ENCODE data around the gene ZNF609.
"Not testable (repeated sequence)": the region's sequence is repeated elsewhere in the genome, so short reads cannot be mapped to it uniquely, and the experiment has no call there.

The ZNF609 gene

GRCh38 chr15:64622410-64623260 is 162.3 kb downstream of the ZNF609 start:
- DNase-seq (ENCODE audit: low spot score): no peak

GRCh38 chr15:64623347-64623996 is 163.1 kb downstream of the ZNF609 start:
- DNase-seq (ENCODE audit: low spot score): no peak

- DNase-seq (ENCODE audit: low spot score): no peak
Observed at GRCh38 chr15:64624242-64624641, 163.9 kb downstream of the ZNF609 start.

DNA sequence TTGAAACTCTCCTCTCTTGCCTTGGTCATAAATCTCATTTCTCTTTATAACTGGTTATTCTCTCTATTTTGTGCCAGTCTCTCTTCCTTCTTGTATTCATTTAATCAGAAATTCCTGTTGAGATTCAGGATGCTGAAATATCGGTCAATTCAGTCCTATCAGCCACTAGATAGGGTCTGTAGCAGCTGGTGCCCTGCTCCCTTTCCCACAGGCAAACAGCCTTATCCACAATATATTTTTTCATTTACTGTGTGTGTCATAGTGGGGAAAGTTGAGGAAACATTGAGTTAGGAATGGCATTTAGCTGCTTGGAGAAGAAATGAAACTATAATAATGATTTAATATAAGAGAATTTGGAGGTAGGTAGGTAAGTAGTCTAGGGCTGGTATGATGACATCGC is 168.7 kb downstream of the ZNF609 start:
- DNase-seq (ENCODE audit: low spot score): no peak

DNA sequence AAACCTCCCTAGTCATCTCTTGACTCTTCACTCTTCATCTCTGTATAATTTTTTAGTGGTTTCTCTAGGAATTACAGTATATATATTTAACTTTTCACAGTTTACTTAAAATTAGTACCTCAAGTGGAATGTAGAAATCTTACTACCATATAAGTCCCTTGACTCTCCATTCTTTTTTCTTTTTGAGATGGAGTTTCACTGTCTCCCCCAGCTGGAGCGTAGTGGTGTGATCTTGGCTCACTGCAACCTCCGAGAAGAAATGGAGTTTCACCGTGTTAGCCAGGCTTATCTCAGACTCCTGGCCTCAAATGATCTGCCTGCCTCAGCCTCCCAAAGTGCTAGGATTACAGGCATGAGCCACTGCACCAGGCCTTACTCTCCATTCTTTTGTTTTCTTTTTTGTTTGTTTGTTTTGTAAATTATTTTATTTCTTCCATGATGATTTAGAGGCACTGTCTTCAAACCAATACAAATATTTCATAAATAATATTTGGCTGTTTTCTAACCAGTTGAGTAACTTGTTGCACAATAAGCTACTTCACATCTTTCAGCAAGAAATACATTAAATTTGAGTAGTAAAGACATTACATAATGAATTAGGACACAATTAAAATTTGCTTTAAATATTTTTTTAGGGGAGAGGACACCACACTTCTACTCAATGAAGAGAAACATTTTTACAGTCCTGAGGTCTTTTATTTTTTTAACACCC is 170.2 kb downstream of the ZNF609 start:
- no peak for DNase-seq (ENCODE audit: low spot score)

DNA sequence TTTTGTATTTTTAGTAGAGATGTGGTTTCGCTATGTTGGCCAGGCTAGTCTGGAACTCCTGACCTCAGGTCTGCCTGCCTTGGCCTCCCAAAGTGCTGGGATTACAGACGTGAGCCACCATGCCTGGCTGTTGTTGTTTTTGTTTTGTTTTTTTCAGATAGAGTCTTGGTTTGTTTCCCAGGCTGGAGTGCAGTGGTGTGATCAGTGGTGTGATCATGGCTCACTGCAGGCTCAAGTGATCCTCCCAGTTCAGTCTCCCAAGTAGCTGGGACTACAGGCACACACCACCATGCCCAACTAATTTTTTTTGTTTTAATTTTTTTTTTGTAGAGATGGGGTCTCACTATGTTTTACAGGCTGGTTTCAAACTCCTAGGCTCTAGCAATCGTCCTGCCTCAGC is 172.3 kb downstream of the ZNF609 start:
- not testable (repeated sequence) for DNase-seq (ENCODE audit: low spot score)

GRCh38 chr15:64633332-64633731 is 173.0 kb downstream of the ZNF609 start:
- no peak for DNase-seq (ENCODE audit: low spot score)

GRCh38 chr15:64634027-64634426 is 173.6 kb downstream of the ZNF609 start:
- no peak for DNase-seq (ENCODE audit: low spot score)

DNA sequence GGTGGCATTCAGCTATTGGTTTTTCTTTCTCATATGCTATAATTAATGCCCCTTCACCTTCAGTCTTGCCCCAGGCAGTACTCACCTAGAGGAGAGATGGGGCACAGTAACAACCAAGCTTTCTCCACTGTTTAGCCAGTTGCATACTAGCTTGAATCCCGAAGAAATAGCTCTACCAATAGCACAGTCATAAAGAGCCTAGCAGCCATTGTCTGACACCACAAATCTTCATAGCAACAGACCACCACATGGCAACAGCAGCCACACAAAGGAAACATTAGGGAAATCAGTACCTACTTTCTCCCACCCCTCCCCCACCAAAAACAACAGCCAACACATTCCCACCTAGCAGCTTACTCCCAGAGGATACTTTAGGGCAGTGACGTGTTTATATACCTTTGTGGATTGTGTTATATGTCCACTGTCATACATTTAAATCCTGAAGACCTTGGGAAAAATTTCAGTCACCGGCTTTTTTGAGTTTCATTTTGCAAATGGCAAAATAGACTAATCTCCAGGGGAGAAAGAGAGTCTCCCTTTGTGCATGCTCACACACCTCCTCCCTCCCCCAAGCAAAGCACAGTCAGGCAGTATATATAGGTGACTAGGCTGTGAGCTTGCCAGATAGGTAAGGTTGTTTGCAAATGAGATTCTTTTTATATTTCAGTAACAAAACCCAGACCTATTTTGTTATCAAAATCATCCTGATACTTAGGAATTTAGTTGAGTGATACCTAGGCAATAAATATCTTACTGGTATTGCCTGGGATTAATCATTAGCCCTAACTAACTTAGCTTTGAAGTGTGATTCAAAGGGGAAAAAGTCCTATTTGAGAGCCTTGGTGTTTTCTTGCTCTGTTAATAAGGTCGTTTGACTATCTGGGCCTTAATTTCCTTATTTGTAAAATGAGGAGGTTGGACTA is 174.5 kb downstream of the ZNF609 start:
- peak; percentile 33 for DNase-seq (ENCODE audit: low spot score)

DNA sequence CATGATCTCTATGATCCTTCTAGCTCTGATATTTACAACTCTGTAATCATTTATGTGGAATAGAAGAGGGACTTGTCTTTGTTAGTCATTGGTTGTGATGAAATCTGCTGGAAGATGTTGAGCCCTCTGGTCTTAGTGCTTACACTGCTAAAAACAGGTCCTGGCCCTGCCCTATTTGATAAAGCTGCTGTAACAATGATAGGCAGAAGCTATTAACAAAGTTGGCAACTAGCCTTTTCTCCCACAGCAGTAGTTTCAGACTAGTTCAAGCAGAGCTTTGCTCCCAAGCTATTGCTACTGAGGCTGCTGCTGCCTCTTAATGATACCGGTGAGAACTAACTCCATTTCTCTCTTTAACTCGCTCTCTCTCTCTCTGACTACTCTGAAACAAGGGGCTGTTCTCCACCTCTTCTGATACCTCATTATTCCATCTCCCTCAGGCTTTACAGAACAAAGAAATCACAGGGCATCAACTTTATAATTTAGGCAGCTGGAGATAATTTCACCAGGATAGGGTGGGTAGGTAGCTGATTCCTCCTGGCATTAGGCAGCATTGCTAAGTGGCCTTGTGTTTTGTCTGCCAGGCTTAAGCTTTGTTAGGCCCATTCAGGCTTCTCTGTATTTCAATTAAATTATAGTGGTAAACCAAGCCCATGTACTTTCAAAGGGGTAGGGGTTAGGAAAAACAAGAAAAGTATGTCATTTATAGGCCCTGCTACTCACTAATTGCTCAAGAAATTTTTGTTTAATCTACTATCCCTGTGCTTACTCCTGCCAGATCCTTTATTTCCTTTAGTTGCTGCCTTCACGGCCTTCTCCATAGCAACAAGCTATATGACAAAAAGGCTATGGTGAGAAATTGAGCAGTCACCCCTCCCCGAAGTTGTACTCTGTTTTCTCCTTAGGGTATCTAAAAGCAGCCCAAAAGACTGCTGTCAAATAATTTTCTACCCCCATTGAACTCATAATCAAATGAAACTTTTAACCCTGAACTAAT is 175.4 kb downstream of the ZNF609 start:
- DNase-seq (ENCODE audit: low spot score): peak; percentile 53

DNA sequence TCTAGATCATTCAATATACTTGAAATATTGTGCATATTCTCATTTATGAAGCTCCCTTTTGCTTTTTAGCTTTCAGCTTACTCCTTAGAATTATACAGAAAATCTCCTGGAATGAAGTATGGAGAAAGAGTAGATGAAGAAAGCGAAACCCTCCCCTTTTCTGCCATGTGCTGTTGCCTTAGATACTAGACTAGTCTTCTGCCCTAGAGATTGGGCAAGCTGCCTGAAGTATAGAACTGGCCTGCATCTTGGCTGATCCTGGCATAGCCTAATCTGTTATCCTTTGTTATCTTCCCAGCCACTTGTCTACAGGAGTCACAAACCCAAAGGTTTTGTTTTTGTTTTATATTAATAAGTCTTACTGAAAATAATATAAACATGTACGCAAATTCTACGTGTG is 176.2 kb downstream of the ZNF609 start:
- DNase-seq (ENCODE audit: low spot score): no peak

- DNase-seq (ENCODE audit: low spot score): no peak
Observed at GRCh38 chr15:64637412-64637811, 177.0 kb downstream of the ZNF609 start.

GRCh38 chr15:64639744-64640143 is 179.4 kb downstream of the ZNF609 start:
- DNase-seq (ENCODE audit: low spot score): not testable (repeated sequence)

- no peak for DNase-seq (ENCODE audit: low spot score)
Observed at GRCh38 chr15:64640146-64640871, 179.9 kb downstream of the ZNF609 start.

- peak; percentile 63 for DNase-seq (ENCODE audit: low spot score)
Observed at GRCh38 chr15:64642875-64643274, 182.5 kb downstream of the ZNF609 start.

GRCh38 chr15:64643685-64644084 is 183.3 kb downstream of the ZNF609 start:
- DNase-seq (ENCODE audit: low spot score): no peak

DNA sequence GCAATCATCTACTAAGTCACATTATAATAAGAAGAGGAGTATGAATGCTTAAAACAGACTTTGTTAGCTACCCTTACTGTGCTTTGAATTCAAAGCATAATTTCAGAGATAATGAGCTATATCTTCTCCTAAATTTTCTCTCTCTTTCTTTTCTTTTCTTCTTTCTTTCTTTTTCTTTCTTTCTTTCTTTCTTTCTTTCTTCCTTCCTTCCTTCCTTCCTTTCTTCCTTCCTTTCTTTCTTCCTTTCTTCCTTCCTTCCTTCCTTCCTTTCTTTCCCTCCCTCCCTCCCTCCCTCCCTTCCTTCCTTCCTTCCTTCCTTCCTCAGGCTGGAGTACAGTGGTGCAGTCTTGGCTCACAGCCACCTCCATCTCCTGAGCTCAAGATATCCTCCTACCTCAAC is 184.4 kb downstream of the ZNF609 start:
- not testable (repeated sequence) for DNase-seq (ENCODE audit: low spot score)

DNA sequence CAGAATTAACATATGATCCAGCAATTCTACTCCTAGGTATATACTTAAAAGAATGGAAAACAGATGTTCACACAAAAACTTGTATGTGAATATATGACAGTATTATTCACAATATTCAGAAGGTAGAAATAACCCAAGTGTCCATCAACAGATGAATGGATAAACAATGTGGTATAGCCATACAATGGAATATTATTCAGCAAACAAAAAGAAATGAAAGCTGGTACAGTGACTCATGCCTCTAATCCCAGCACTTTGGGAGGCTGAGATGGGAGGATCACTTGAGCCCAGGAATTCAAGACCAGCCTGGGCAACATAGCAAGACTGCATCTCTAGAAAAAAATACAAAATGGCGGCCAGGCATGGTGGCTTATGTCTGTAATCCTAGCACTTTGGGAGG is 185.6 kb downstream of the ZNF609 start:
- DNase-seq (ENCODE audit: low spot score): no peak

GRCh38 chr15:64647367-64647766 is 187.0 kb downstream of the ZNF609 start:
- no peak for DNase-seq (ENCODE audit: low spot score)

- no peak for DNase-seq (ENCODE audit: low spot score)
Observed at GRCh38 chr15:64650552-64650951, 190.2 kb downstream of the ZNF609 start.

Data from LoVo (cell line).